NB4 (cell line): ENCODE results near the gene SPECC1L.

Source experiments
- CTCF ChIP-seq: IDR thresholded peaks from one replicate; pipeline ENCODE4 v1.5.1; 2012; ENCODE audit warnings: low read depth, low read length
- MAX ChIP-seq: IDR thresholded peaks from 2 replicates; pipeline ENCODE4 v1.6.1; 2011; ENCODE audit warnings: low read depth, low read length
- POLR2A ChIP-seq: IDR thresholded peaks from 2 replicates; pipeline ENCODE4 v1.6.1; 2011; ENCODE audit warnings: mild to moderate bottlenecking; ENCODE audit not compliant: insufficient read length; ENCODE audit errors: extremely low read depth

- no peak for TF ChIP-seq CTCF
- TF ChIP-seq POLR2A = no peak
- TF ChIP-seq MAX = no peak
Observed at GRCh38 chr22:24457894-24458420, 187.3 kb downstream of the SPECC1L start.
